NCI-H2171 treated with DMSO at 0.1 percent for 48 hours (cell line): ENCODE data around the gene SHANK3.
"Not testable (repeated sequence)": the region's sequence is repeated elsewhere in the genome, so short reads cannot be mapped to it uniquely, and the experiment has no call there.

ENCODE experiments used
- DNase-seq: peaks from one replicate; lab custom pipeline; 2025; lab: John Stamatoyannopoulos, UW

The SHANK3 gene

GRCh38 chr22:50653256-50653655 is 19.4 kb upstream of the SHANK3 start:
- DNase-seq: no peak

GRCh38 chr22:50654664-50655063 is 18.0 kb upstream of the SHANK3 start:
- not testable (repeated sequence) for DNase-seq

- no peak for DNase-seq
These were observed 16.2 kb upstream of the SHANK3 start for GRCh38 chr22:50656122-50657070.

- DNase-seq: no peak
These were observed 14.7 kb upstream of the SHANK3 start for GRCh38 chr22:50657925-50658324.

GRCh38 chr22:50659711-50660110 is 12.9 kb upstream of the SHANK3 start:
- not testable (repeated sequence) for DNase-seq

GRCh38 chr22:50660306-50660705 is 12.3 kb upstream of the SHANK3 start:
- no peak for DNase-seq

- DNase-seq: no peak
These were observed 7.4 kb upstream of the SHANK3 start for GRCh38 chr22:50665212-50665611.

- no peak for DNase-seq
These were observed 6.9 kb upstream of the SHANK3 start for GRCh38 chr22:50665738-50666137.

- DNase-seq: no peak
These were observed 2.1 kb upstream of the SHANK3 start for GRCh38 chr22:50670513-50670912.

- DNase-seq: no peak
These were observed 1.6 kb upstream of the SHANK3 start for GRCh38 chr22:50670914-50671538.

GRCh38 chr22:50671641-50672040 is 982 bp upstream of the SHANK3 start:
- no peak for DNase-seq

GRCh38 chr22:50672041-50672440 is 582 bp upstream of the SHANK3 start:
- DNase-seq: no peak

- no peak for DNase-seq
These were observed 857 bp downstream of the SHANK3 start for GRCh38 chr22:50673231-50674129.

- no peak for DNase-seq
These were observed 1.5 kb downstream of the SHANK3 start for GRCh38 chr22:50674130-50674500.

GRCh38 chr22:50674606-50675552 is 2.3 kb downstream of the SHANK3 start:
- peak; percentile 70 for DNase-seq

- no peak for DNase-seq
These were observed 3.0 kb downstream of the SHANK3 start for GRCh38 chr22:50675553-50676179.

- DNase-seq: no peak
These were observed 3.6 kb downstream of the SHANK3 start for GRCh38 chr22:50676180-50676636.

GRCh38 chr22:50676661-50677492 is 4.3 kb downstream of the SHANK3 start:
- no peak for DNase-seq

- no peak for DNase-seq
These were observed 5.0 kb downstream of the SHANK3 start for GRCh38 chr22:50677493-50678217.
